ENCODE measurements around the gene PRPSAP2.

The PRPSAP2 gene

GRCh38 chr17:18896146-18896545, 38.2 kb downstream of the PRPSAP2 start:
- TF ChIP-seq CTCF (IDR thresholded peaks at IDR 0.05; ENCODE audit: low read length, missing control alignments) = no peak
- DNase-seq (ENCODE audit: low read depth) = no peak
- no peak overlapping the region for H3K4me3 ChIP-seq (replicated peaks; ENCODE audit: low read depth, low read length)

DNA sequence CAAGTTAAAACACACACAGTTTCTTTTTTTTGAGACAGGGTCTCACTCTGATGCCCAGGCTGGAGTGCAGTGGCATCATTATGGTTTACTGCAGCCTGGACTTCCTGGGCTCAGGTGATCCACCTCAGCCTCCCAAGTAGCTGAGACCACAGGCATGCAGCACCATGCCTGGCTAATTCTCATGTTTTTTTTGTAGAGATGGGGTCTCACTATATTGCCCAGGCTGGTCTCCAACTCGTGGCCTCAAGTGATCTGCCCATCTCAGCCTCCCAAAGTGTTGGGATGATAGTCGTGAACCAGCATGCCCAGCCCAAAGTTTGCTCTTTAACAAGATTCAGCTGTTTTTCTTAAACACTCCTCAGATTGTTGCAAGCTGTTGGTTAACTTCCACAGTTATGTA, 39.0 kb downstream of the PRPSAP2 start:
- no peak for TF ChIP-seq CTCF (IDR thresholded peaks at IDR 0.05; ENCODE audit: low read length, missing control alignments)
- no peak overlapping the region for H3K4me3 ChIP-seq (replicated peaks; ENCODE audit: low read depth, low read length)
- DNase-seq (ENCODE audit: low read depth) = no peak

GRCh38 chr17:18904482-18904881, 46.6 kb downstream of the PRPSAP2 start:
- no peak for DNase-seq (ENCODE audit: low read depth)
- no peak overlapping the region for H3K4me3 ChIP-seq (replicated peaks; ENCODE audit: low read depth, low read length)
- no peak for TF ChIP-seq CTCF (IDR thresholded peaks at IDR 0.05; ENCODE audit: low read length, missing control alignments)

- no peak for DNase-seq (ENCODE audit: low read depth)
- no peak for TF ChIP-seq CTCF (IDR thresholded peaks at IDR 0.05; ENCODE audit: low read length, missing control alignments)
- no peak overlapping the region for H3K4me3 ChIP-seq (replicated peaks; ENCODE audit: low read depth, low read length)
These were observed 47.3 kb downstream of the PRPSAP2 start for GRCh38 chr17:18905226-18905625.

GRCh38 chr17:18910326-18910725, 52.4 kb downstream of the PRPSAP2 start:
- DNase-seq (ENCODE audit: low read depth) = no peak
- no peak overlapping the region for H3K4me3 ChIP-seq (replicated peaks; ENCODE audit: low read depth, low read length)
- TF ChIP-seq CTCF (IDR thresholded peaks at IDR 0.05; ENCODE audit: low read length, missing control alignments) = no peak

GRCh38 chr17:18910881-18911280, 53.0 kb downstream of the PRPSAP2 start:
- DNase-seq (ENCODE audit: low read depth) = no peak

More at GRCh38 chr17:18910881-18911280, 53.0 kb downstream of the PRPSAP2 start:
- H3K4me3 ChIP-seq (replicated peaks; ENCODE audit: low read depth, low read length) = no peak overlapping the region
- TF ChIP-seq CTCF (IDR thresholded peaks at IDR 0.05; ENCODE audit: low read length, missing control alignments) = no peak
